ENCODE results near the gene XIAP. TPM values are rescaled to one million over a fixed set of nuclear protein-coding genes. Genes with fewer than 3 reads are reported as not detected.
"Not testable (repeated sequence)": the region's sequence is repeated elsewhere in the genome, so short reads cannot be mapped to it uniquely, and the experiment has no call there.

XIAP gene
- total RNA-seq (2012; rRNA removed) = 25.6 and 25.8 TPM in 2 replicates

DNA sequence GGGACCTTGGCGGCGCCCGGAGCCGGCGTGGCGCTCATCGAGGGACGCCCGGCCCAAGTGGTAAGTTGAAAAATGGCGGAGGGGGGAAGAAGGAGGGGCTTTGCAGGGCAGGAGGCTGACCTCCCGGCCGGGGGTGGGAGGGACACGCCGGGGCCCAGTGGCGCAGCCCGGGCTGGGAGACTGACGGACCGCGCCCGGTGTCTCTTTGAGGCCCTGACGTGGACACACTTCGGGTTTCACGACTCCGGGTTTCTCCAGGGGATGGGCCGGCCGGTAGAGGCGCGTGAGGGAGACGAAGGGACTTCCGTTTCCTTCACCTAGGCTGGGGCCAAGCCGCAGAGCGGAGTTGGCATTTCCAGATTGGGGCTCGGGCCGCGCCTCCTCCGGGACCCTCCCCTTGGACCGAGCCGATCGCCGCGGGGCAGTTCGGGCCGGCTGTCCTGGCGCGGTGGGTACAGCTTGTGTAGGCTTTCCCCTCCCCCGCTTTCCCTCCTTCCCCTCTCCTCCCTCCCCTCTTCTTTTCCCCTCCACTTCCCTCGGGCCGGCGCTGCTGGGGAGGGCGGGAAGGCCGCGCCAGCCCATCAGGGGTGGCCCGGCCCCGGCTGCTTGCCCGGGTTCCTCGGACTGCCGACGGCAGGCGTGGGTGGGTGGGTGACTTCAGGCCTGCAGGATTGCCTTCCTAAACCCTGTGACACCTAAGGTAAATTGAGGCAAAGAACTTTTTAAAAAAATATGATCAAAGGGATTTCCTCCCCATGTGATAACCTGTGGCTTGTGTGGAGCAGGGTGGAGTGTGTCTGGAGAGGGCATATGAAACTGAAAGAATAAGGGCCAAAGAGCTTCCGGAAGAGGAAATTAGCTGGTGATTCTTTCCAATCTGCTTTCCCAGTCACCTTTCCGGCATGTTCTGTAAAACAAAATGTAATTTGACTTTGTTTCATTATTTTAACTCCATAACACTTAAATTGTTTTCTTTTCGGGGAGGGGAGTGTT lies at the start of gene XIAP:
XIAP (plus strand) TSS at position 208 of the 993 bp plus-strand sequence. CDS start 25,610 bp downstream, outside the sequence.
- Histone ChIP-seq H3K4me2 (ENCODE audit: low read length) (peak within 1 kb of the TSS; percentile 82), H3K9me3 (replicated peaks; ENCODE audit: low read length) (no peaks in the 10 kb centered on the region), H3K4me3 (ENCODE audit: low read length) (peak within 1 kb of the TSS; percentile 82), H3K4me1 (ENCODE audit: control insufficient read depth, insufficient read depth, low read length) (peaks cover 7% of the 10 kb centered on the region), H3K36me3 (ENCODE audit: insufficient read depth, low read length) (no peaks in the 10 kb centered on the region), H3K27me3 (ENCODE audit: control insufficient read depth, insufficient read depth, low read length) (no peaks in the 10 kb centered on the region), H3K9ac (ENCODE audit: low read depth, low read length) (peak within 1 kb of the TSS; percentile 93)

DNA sequence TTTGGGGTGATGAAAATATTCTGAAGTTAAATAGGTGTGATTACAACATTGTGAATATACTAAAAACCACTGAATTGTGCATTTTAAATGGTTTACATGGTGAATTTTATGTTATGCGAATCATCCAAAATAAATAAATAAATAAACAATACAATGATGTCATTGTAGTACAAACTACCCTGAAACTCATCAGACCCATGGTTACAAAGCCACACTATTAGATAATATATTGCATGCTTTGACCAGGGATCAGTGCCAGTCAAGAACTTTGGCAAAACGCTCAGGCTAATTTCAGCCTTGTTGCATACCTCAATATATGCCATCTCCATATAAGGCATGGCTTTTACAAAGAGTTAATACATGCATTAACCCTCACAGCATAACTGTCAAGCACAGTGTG lies 45.5 kb upstream of the XIAP start:
- Histone ChIP-seq H3K9me3 (replicated peaks; ENCODE audit: low read length) (no peaks in the 10 kb centered on the region), H3K9ac (ENCODE audit: low read depth, low read length) (no peak overlapping the region), H3K4me1 (ENCODE audit: control insufficient read depth, insufficient read depth, low read length) (peaks cover 4% of the 10 kb centered on the region), H3K4me2 (ENCODE audit: low read length) (no peak overlapping the region), H3K36me3 (ENCODE audit: insufficient read depth, low read length) (no peaks in the 10 kb centered on the region), H3K4me3 (ENCODE audit: low read length) (no peak overlapping the region), H3K27me3 (ENCODE audit: control insufficient read depth, insufficient read depth, low read length) (no peaks in the 10 kb centered on the region)

- not testable (repeated sequence) for H3K4me1 ChIP-seq (ENCODE audit: control insufficient read depth, insufficient read depth, low read length); H3K36me3 ChIP-seq (ENCODE audit: insufficient read depth, low read length); H3K27me3 ChIP-seq (ENCODE audit: control insufficient read depth, insufficient read depth, low read length); H3K4me3 ChIP-seq (ENCODE audit: low read length); H3K9me3 ChIP-seq (replicated peaks; ENCODE audit: low read length); H3K9ac ChIP-seq (ENCODE audit: low read depth, low read length); H3K4me2 ChIP-seq (ENCODE audit: low read length)
Observed at GRCh38 chrX:123814934-123815394, 44.9 kb upstream of the XIAP start.

DNA sequence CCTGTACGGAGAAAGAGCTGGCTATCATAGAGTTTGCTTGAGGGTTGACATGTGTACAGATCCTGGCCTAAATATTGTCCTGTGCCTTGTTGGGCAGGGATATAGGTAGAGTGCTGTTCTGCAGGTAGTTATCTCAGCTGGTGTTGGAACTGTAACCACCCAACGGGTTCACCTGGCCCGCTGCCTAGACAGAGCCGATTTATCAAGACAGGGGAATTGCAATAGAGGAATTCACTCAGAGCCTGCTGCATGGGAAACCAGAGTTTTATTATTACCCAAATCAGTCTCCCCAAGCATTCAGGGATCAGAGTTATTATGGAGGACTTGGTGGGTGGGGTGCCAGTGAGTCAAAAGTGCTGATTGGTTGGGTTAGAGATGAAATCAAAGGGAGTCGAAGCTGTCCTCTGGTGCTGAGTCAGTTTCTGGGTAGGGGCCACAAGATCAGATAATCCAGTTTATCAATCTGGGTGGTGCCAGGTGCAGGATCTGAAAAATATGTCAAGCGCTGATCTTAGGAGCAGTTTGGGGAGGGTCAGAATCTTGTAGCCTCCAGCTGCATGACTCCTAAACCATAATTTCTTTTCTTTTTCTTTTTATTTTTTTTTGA lies 42.5 kb upstream of the XIAP start:
- no peak overlapping the region for H3K4me3 ChIP-seq (ENCODE audit: low read length)
- no peak overlapping the region for H3K4me2 ChIP-seq (ENCODE audit: low read length)
- no peaks in the 10 kb centered on the region for H3K9me3 ChIP-seq (replicated peaks; ENCODE audit: low read length)
- no peak overlapping the region for H3K9ac ChIP-seq (ENCODE audit: low read depth, low read length)
- no peaks in the 10 kb centered on the region for H3K36me3 ChIP-seq (ENCODE audit: insufficient read depth, low read length)
- no peaks in the 10 kb centered on the region for H3K27me3 ChIP-seq (ENCODE audit: control insufficient read depth, insufficient read depth, low read length)
- peaks cover 4% of the 10 kb centered on the region for H3K4me1 ChIP-seq (ENCODE audit: control insufficient read depth, insufficient read depth, low read length)

- Histone ChIP-seq H3K9me3 (replicated peaks; ENCODE audit: low read length) (no peaks in the 10 kb centered on the region), H3K4me1 (ENCODE audit: control insufficient read depth, insufficient read depth, low read length) (peaks cover 4% of the 10 kb centered on the region), H3K9ac (ENCODE audit: low read depth, low read length) (no peak overlapping the region), H3K4me2 (ENCODE audit: low read length) (no peak overlapping the region), H3K4me3 (ENCODE audit: low read length) (no peak overlapping the region), H3K36me3 (ENCODE audit: insufficient read depth, low read length) (no peaks in the 10 kb centered on the region), H3K27me3 (ENCODE audit: control insufficient read depth, insufficient read depth, low read length) (no peaks in the 10 kb centered on the region)
Observed at GRCh38 chrX:123818243-123818642, 41.6 kb upstream of the XIAP start.

DNA sequence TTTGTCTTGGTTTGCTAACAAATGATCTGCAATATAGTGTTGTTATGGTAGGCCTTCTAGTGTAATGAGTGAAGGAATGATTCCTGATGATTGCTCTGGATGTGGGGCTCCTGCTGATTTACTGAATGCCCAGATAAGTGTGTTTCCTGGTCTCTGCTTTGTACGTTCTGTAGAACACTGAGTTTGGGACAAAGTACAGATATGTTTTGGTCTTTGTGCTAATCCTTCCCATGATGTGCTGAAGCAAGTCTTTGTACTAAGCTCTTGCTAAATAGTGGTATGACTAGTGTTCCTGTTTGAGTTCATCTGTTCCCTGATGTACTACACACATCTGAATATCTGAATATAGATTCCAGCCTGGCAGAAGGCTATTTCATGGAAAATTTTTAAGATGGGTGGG lies 36.9 kb upstream of the XIAP start:
- H3K4me1 ChIP-seq (ENCODE audit: control insufficient read depth, insufficient read depth, low read length) = peaks cover 7% of the 10 kb centered on the region
- no peak overlapping the region for H3K9ac ChIP-seq (ENCODE audit: low read depth, low read length)
- no peaks in the 10 kb centered on the region for H3K9me3 ChIP-seq (replicated peaks; ENCODE audit: low read length)
- no peak overlapping the region for H3K4me3 ChIP-seq (ENCODE audit: low read length)
- H3K36me3 ChIP-seq (ENCODE audit: insufficient read depth, low read length) = no peaks in the 10 kb centered on the region
- no peaks in the 10 kb centered on the region for H3K27me3 ChIP-seq (ENCODE audit: control insufficient read depth, insufficient read depth, low read length)
- no peak overlapping the region for H3K4me2 ChIP-seq (ENCODE audit: low read length)

DNA sequence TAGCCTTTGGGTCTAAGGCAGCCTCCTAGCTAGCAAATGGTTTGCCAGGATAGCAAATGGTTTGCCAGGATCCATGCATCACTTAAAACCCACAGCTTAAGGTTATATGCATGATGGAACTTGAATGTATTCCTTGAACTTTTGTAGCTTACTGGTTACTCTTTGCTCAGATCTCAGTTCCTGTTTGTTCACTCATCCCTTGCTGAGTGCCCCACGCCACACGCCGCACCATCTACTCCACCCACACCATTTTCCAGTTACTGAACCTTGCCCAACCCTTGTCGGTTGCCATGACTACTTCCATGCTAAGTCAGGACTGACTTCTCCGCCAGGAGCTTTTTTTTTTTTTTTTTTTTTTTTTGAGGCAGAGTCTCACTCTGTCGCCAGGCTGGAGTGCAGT lies 29.5 kb upstream of the XIAP start:
- Histone ChIP-seq H3K9ac (ENCODE audit: low read depth, low read length) (no peak overlapping the region), H3K4me2 (ENCODE audit: low read length) (no peak overlapping the region), H3K4me3 (ENCODE audit: low read length) (no peak overlapping the region), H3K9me3 (replicated peaks; ENCODE audit: low read length) (no peaks in the 10 kb centered on the region), H3K27me3 (ENCODE audit: control insufficient read depth, insufficient read depth, low read length) (no peaks in the 10 kb centered on the region), H3K36me3 (ENCODE audit: insufficient read depth, low read length) (no peaks in the 10 kb centered on the region), H3K4me1 (ENCODE audit: control insufficient read depth, insufficient read depth, low read length) (peaks cover 4% of the 10 kb centered on the region)

DNA sequence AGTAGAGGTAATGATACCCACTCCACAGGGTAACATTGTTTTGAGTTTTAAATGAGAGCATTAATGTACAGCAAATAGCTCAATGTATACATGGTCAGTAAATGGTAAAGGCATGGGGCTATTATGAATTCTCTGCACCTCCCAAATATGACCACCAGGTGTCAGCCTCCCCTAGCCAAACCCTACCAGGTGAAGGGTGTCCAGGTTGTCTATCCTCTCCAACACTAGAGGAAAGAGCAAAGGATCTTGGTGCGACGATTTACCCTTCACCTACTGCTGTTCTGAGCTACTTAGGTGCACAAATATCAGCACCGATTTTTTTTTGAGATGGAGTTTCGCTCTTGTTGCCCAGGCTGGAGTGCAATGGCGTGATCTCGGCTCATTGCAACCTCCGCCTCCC lies 26.5 kb upstream of the XIAP start:
- H3K4me1 ChIP-seq (ENCODE audit: control insufficient read depth, insufficient read depth, low read length) = peaks cover 8% of the 10 kb centered on the region
- no peaks in the 10 kb centered on the region for H3K36me3 ChIP-seq (ENCODE audit: insufficient read depth, low read length)
- H3K4me3 ChIP-seq (ENCODE audit: low read length) = no peak overlapping the region
- H3K9me3 ChIP-seq (replicated peaks; ENCODE audit: low read length) = no peaks in the 10 kb centered on the region
- no peaks in the 10 kb centered on the region for H3K27me3 ChIP-seq (ENCODE audit: control insufficient read depth, insufficient read depth, low read length)
- no peak overlapping the region for H3K4me2 ChIP-seq (ENCODE audit: low read length)
- H3K9ac ChIP-seq (ENCODE audit: low read depth, low read length) = no peak overlapping the region

DNA sequence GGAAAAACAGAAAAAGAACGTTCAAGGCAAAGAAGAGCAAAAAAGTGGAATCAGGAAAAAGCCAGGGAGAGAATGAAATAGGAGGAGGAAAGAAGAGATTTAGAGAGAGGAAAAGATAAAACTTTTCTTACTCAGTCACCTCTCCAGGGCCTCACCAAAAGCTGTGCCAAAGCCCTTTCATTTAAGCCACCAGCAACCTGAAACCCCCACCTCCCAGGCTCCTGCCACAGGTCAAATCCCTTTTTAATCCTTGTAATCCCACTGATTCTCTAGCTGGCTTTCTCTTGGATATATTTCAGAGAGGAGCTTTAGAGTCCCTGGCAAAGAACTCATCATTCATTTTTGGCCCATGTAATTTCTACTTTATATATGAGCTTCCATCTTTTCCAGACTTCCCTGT lies 25.7 kb upstream of the XIAP start:
- no peak overlapping the region for H3K9ac ChIP-seq (ENCODE audit: low read depth, low read length)
- no peaks in the 10 kb centered on the region for H3K36me3 ChIP-seq (ENCODE audit: insufficient read depth, low read length)
- H3K4me1 ChIP-seq (ENCODE audit: control insufficient read depth, insufficient read depth, low read length) = peaks cover 8% of the 10 kb centered on the region
- no peaks in the 10 kb centered on the region for H3K27me3 ChIP-seq (ENCODE audit: control insufficient read depth, insufficient read depth, low read length)
- H3K9me3 ChIP-seq (replicated peaks; ENCODE audit: low read length) = no peaks in the 10 kb centered on the region
- no peak overlapping the region for H3K4me2 ChIP-seq (ENCODE audit: low read length)
- H3K4me3 ChIP-seq (ENCODE audit: low read length) = no peak overlapping the region

DNA sequence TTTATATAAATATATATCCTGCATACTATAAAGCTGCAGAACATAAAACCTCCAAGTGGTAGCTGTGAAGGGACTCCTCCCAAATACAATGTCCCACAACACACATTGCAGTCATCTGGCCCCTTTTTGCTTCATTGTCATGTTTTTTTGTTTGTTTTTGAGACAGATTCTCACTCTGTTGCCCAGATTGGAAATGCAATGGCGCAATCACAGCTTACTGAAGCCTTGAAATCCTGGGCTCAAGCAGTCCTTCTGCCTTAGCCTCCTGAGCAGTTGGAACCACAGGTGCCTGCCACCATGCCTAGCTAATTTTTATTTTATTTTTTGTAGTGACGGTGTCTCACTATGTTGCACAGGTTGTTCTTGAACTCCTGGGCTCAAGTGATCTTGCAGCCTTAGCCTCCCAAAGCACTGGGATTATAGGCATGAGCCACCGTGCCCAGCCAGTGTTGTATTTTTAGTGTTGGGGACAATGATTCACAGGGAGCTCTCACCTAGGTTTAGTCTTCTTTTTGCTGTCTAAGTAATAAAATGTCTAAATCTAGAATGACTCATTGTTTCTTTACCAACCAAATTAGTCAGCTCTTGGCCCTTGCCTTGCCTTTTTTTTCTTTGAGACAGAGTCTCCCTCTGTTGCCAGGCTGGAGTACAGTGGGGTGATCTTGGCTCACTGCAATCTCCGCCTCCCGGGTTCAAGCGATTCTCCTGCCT lies 24.0 kb upstream of the XIAP start:
- no peak overlapping the region for H3K4me2 ChIP-seq (ENCODE audit: low read length)
- H3K9me3 ChIP-seq (replicated peaks; ENCODE audit: low read length) = no peaks in the 10 kb centered on the region
- no peak overlapping the region for H3K4me3 ChIP-seq (ENCODE audit: low read length)
- no peaks in the 10 kb centered on the region for H3K36me3 ChIP-seq (ENCODE audit: insufficient read depth, low read length)
- H3K9ac ChIP-seq (ENCODE audit: low read depth, low read length) = no peak overlapping the region
- peaks cover 4% of the 10 kb centered on the region for H3K4me1 ChIP-seq (ENCODE audit: control insufficient read depth, insufficient read depth, low read length)
- H3K27me3 ChIP-seq (ENCODE audit: control insufficient read depth, insufficient read depth, low read length) = no peaks in the 10 kb centered on the region

- H3K27me3 ChIP-seq (ENCODE audit: control insufficient read depth, insufficient read depth, low read length); H3K9ac ChIP-seq (ENCODE audit: low read depth, low read length); H3K4me3 ChIP-seq (ENCODE audit: low read length); H3K4me1 ChIP-seq (ENCODE audit: control insufficient read depth, insufficient read depth, low read length); H3K36me3 ChIP-seq (ENCODE audit: insufficient read depth, low read length); H3K9me3 ChIP-seq (replicated peaks; ENCODE audit: low read length); H3K4me2 ChIP-seq (ENCODE audit: low read length): not testable (repeated sequence)
Observed at GRCh38 chrX:123845129-123845528, 14.7 kb upstream of the XIAP start.
